Stimulated activated CD8-positive, alpha-beta memory T cell treated with anti-CD3 and anti-CD28 coated beads, Interleukin-7, amount 100 ng/mL, for 1 hour (primary cell): ENCODE results near the gene DHX30.
"Not testable (repeated sequence)": the region's sequence is repeated elsewhere in the genome, so short reads cannot be mapped to it uniquely, and the experiment has no call there.

ENCODE experiments used
- DNase-seq, 2 donors: peaks; one replicate each; pipeline ENCODE4 v3.0.0-alpha.2; 2020; ENCODE audit warnings: low read depth in 2 of 2

DHX30 gene, protein sequence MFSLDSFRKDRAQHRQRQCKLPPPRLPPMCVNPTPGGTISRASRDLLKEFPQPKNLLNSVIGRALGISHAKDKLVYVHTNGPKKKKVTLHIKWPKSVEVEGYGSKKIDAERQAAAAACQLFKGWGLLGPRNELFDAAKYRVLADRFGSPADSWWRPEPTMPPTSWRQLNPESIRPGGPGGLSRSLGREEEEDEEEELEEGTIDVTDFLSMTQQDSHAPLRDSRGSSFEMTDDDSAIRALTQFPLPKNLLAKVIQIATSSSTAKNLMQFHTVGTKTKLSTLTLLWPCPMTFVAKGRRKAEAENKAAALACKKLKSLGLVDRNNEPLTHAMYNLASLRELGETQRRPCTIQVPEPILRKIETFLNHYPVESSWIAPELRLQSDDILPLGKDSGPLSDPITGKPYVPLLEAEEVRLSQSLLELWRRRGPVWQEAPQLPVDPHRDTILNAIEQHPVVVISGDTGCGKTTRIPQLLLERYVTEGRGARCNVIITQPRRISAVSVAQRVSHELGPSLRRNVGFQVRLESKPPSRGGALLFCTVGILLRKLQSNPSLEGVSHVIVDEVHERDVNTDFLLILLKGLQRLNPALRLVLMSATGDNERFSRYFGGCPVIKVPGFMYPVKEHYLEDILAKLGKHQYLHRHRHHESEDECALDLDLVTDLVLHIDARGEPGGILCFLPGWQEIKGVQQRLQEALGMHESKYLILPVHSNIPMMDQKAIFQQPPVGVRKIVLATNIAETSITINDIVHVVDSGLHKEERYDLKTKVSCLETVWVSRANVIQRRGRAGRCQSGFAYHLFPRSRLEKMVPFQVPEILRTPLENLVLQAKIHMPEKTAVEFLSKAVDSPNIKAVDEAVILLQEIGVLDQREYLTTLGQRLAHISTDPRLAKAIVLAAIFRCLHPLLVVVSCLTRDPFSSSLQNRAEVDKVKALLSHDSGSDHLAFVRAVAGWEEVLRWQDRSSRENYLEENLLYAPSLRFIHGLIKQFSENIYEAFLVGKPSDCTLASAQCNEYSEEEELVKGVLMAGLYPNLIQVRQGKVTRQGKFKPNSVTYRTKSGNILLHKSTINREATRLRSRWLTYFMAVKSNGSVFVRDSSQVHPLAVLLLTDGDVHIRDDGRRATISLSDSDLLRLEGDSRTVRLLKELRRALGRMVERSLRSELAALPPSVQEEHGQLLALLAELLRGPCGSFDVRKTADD

DNA sequence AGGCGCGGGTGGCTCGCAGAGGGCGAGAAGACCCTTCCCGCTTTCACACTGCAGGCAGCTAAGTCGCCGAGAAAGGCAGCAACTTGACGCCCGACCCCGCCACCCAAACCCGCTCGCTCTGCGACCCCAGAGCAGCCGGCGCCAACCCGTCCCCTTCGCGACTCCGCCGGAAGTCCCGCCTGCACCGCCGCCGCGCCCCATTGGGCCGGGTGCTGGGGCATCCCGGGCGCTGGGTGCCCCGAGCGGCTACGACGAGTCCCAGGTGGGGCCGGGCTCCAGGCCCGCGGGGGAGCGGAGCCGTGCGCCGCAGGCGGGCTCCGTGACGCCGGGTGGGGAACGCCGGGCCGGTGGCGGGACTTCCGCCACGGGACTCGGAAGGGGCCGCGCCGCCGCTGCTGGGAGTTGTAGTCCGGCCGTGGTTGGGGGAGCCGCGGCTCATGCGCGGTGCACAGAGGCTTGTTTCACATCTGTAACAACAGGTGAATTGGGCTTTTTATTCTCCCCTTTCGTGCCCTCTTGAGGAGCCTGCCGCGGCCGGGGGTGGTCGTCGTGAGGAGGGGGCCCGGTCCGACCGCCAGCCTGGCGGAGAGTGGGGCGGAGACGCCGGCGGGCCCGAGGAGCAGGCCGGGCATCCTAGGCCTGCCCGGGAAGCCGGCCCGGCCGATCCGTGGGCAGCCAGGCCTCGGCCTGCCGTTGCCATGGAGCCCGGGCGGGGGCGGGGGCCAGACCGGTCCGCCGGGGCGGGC, at the start of gene DHX30:
Gene DHX30 (plus strand): TSS at position 405 of the 746 bp plus-strand sequence. CDS start 7,546 bp downstream, outside the sequence.
- DNase-seq: peak; percentile 63 to 71

DNA sequence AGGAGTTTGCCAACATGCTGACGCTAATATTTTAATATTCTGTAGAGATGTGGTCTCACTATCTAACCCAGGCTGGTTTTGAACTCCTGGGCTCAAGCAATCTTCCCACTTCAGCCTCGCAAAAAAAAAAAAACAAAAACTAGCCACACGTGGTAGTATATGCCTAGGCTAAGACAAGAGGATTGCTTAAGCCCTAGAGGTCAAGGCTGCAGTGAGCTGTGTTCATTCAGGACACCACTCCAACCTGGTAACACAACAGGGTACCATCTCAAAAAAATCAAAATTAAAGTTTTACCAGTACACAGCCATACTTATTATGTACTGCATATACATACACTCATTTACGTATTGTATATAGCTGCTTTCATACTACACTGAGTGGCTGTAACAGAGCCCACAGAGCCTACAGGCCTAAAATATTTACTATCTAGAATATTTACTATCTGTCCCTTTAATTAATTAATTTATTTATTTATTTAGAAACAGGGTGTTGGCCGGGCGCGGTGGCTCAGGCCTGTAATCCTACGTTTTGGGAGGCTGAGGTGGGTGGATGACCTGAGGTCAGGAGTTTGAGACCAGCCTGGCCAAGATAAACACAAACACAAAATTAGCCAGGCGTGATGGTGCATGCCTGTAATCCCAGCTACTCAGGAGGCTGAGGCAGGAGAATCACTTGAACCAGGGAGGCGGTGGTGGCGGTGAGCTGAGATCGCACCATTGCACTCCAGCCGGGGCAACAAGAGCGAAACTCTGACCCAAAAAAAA, 44.5 kb upstream of the DHX30 start:
- DNase-seq: no peak

DNA sequence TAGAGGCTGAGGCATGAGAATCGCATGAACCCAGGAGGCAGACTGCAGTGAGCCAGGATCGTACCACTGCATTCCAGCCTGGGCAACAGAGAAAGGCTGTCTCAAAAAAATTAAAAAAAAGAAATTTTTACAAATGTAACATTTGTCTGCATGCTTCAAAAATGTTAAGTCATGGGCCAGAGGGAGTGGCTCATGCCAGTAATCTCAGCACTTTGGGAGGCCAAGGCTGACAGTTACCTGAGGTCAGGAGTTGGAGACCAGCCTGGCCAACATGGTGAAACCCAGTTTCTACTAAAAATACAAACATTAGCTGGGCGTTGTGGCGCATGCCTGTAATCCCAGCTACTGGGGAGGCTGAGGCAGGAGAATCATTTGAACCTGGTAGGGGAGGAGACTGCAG, 42.7 kb upstream of the DHX30 start:
- DNase-seq: not testable (repeated sequence)

DNA sequence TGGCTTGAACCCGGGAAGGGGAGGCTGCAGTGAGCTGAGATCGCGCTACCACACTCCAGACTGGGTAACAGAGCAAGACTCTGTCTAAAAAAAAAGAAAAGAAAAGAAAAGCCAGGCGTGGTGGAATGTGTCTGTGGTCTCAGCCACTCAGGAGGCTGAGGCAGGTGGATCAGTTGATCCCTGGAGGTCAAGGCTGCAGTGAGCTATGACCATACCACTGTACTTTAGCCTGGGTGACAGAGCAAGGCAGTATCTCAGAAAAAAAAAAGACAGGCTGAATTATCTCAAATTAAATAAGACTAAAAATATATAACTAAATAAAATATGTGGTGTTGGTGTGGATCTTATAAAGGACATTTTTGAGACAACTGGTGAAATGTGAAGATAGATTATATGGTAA, 41.9 kb upstream of the DHX30 start:
- no peak for DNase-seq

DNA sequence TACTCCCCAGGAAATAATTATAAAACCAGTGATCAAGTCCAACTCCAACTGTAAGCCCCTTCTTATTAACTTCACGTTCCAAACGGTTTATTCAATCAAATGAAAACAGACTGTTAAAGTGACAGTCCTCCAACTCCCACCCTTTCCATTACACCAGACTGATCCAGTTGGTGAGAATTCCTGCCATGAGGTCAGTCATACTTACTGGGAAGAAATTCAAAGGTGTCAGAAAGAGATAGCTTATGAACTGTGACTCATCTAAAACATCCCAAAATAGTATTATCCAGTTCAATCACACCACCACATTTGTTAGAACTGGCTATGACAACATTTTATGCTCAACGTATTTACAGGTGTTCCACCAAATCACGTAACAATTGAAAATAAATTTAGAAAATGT, 40.7 kb upstream of the DHX30 start:
- DNase-seq: no peak

DNA sequence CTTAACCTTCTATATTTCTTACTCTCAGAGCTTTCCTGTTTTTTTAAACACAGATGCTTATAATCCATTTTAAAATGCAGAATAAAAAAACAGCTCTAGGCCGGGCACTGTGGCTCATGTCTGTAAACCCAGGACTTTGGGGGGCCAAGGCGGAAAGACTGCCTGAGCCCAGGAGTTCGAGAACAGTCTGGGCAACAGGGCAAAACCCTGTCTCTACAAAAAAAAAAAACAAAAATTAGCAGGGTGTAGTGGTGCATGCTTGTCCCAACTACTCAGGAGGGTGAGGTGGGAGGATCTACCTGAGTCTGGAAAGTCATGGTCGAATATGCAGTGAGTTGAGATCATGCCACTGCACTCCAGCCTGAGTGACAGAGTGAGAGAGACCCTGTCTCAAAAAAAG, 36.8 kb upstream of the DHX30 start:
- no peak for DNase-seq

DNA sequence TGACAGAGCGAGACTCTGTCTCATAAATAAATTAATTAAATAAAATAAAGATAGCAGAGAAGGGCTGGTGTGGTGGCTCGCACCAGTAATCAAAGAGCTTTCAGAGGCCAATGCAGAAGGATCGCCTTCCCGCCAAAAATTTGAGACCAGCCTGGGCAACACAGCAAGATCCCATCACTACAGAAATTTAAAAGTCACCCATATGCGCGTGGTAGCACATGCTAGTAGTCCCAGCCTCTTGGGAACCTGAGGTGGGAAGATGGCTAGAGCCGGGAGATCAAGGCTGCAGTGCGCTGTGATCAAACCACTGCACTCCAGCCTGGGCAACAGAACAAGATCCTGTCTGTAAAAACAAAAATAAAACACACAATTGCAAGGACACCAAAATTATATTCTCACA, 30.9 kb upstream of the DHX30 start:
- no peak for DNase-seq

DNA sequence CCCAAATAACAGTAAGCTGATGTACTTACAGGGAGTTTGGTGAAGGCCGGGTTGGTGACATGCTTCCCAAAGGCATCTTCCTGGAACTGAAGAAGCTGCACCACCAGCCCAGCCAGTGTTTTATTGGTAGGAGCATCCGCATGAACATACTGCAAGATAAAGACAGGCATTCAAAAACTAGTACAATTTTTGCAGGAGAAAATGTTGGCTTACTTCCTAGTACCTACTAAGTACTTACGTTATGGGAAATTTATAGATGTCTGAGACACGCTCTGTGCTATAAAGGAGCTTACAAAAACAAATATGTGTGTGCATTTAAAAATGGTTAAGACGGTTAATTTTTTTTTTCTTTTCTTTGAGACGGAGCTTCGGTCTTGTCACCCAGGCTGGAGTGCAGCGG, 30.1 kb upstream of the DHX30 start:
- no peak for DNase-seq

DNA sequence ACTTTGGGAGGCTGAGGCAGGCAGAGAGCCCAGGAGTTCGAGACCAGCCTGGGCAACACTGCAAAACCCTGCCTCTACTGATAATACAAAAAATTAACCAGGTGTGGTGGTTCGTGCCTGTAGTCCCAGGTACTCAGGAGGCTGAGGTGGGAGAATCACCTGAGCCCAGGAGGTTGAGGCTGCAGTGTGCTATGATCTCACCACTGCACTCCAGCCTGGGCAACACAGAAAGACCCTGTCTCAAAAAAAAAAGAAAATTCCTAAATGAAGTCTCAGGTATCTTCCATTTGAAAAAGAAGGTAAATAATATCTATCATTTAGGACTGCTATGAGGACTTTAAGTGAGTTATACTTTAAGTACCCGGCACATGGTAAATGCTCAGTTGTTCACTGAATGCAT, 24.2 kb upstream of the DHX30 start:
- DNase-seq: no peak

DNA sequence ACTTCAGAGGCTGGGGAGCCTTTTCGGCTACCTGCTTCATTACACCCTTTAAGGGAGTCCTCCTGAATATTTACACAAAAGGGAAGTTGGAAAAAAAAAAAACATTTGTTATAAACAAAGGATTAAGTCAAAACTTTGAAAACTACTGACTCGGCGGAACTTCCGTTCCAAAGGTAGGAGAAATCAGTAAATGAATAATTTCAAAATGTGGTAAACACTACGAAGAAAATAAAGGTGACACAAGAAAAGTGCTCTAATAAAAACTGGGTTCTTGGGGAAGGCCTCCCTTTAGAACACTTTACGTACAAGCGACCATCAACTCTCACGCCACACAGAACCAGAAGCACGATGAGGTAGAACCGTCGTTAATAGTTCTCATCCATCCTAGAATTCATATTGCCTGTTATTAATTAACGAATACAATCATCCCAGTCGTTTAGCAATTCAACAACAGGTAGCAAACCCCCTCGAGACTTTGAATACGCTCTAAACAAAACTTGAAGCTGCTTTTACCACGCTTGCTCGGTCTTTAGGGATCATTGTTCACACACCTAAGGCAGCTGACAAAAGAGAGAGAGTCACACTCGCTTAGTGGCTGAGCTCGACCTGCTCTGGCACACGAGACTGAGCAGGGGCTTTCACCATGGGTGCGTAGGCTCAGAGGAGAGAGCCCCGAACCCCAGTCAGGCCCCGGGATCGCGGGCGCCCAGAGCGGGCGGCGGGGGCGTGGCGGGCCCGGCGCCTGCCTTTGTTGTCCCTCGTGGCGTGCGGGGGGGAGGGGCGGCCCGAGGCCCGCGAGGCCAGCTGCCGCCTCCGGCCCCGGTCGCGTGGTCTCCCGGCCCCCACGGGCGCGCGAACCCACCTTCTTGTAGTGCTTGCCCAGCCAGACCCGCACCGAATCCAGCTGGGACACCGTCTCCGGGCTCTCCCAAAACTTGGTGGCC, 21.9 kb upstream of the DHX30 start:
- peak; percentile 24 to 38 for DNase-seq

DNA sequence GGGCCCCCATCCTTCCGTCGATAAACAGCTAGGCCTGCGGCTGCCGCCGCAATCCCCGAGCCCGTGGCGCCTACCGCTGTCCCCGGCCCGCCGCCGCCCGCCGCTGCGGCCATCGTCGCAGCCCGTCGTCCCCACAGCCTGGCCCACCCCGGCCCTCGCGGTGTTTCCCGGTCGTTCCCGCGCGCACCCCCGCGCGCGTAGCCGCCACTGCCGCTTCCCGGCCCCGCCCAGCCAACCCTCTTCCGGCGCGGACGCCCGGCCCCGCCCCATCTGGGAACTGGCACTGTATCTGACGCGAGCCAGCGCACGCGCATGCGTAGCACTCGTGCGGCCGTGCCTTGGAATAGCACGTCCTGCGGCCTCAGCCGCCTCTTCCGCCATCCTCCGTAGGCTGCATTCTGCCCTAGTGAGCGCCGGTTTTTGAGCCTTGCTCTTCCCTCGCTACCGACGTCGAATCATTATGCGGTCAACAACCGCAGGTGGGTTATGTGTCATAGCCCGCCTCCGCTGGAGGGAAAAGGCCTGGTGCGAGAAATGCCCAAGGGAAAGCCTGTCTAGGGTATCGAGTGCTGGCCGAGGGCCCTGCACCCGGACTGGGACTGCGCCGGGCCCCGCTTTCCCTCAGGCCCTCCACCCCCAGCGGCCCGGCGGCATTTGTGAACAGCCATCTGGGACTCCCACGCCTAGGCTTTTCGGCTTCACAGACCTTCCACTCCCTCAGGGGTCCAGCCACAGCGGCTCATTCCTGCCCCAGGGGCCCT, 21.1 kb upstream of the DHX30 start, which contains the start of gene SMARCC1:
Gene SMARCC1 (minus strand): TSS at position 209 of the 761 bp plus-strand sequence. CDS start 96 bp downstream, at position 113.
- DNase-seq: peak; percentile 94

DNA sequence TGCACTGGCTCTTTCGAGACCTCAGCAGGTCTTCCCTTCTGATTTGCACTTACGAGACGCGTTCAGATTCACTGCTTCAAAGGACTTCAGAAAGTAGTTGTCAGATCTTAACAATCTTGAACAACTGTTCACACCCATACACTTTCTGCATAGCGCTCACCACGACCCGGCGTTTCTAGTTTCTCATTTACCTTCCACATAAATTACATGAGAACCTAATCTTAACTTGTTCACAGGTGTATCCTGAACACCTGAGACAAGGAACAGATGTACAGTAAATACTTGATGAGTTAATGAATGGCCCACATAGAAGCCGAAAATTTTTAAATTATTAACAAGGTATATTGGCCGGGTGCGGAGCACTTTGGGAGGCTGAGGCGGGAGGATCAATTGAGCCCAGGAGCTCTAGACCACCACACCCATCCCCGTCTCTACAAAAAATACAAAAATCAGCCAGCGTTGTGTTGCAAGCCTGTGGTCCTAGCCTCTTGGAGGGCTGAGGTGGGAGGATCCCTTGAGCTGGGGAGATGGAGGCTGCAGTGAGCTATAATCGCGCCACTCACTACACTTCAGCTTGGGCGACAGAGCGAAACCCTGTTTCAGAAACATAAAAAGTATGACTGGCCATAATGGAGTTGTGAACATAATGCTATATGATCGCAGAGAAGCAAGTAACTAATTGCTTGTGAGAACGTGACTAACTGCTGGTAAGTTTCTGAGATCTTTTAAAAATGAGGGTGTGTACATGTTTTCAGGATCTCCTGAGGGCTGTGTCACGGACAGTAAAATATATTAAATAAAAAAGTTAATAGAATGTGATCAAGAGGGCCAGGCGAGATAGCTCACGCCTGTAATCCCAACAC, 20.3 kb upstream of the DHX30 start:
- no peak for DNase-seq

DNA sequence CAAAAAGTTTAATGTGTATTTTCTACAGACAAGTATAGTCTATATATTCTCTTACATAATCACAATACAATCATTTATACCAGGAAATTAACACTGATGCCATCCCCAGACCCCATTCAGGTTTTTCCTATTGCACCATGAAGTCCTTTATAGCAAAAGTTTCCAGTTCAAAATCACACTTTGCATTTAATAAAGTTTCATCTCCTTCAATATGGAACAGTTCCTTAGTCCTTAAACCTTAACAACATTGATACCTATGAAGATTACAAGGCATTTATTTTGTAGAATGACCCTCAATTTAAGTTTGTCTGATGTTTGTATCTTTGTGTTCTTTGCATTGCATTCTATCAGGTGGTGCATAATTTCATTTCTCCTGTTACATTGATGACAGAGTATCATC, 19.3 kb upstream of the DHX30 start:
- DNase-seq: no peak

DNA sequence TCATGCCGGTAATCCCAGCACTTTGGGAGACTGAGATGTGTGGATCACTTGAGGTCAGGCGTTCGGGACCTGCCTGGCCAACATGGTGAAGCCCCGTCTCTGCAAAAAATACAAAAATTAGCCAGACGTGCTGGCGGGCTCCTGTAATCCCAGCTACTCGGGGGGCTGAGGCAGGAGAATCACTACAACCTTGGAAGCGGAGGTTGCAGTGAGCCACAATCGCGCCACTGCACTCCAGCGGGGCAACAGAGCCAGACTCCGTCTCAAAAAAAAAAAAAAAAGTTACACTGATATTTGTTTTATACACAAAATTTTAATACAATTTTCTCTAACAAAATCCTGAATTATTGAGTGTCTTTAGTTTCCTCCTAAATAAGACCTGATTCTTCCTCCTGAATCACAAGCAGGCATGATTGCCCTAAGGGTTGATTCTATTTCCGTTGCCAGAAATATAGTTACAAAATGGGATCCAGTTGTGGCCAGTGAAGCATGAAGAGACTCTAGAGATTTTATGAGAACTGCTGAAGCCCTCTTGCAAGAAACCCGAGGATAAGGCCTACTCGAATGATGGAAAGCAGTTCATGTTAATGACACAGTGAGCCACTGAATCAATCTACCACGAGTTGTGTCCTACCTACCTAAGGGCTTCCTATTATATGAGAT, 11.6 kb upstream of the DHX30 start:
- DNase-seq: no peak

DNA sequence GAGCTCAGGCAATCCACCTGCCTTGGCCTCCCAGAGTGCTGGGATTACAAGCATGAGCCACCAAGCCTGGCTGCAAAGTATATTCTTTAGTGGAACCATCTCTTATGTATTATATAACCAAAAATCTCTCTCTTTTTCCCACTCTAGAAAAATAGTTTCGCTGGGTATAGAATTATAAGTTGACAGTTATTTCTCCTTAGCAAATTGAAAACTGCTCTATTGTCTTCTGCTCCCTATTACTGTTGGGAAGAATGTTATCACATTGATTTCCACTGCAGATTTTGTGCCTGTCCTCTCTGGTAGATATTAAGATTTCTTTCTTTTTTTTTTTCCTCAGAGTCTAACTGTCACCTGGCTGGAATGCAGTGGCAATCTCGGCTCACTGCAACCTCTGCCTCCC, 10.2 kb upstream of the DHX30 start:
- DNase-seq: no peak

DNA sequence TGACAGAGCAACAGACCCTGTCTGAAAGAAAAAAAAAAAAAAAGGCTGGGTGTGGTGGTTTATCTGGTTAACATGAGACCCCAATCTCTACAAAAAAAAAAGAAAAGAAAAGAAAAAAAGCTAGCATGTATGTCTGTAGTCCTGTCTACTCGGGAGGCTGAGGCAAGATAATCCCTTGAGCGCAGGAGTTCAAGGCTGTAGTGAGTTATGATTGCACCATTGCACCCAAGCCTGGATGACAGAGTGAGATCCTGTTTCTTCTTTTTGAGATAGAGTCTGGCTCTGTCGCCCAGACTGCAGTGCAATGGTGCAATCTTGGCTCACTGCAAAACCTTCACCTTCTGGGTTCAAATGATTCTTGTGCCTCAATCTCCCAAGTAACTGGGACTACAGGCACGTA, 8.4 kb upstream of the DHX30 start:
- DNase-seq: no peak

DNA sequence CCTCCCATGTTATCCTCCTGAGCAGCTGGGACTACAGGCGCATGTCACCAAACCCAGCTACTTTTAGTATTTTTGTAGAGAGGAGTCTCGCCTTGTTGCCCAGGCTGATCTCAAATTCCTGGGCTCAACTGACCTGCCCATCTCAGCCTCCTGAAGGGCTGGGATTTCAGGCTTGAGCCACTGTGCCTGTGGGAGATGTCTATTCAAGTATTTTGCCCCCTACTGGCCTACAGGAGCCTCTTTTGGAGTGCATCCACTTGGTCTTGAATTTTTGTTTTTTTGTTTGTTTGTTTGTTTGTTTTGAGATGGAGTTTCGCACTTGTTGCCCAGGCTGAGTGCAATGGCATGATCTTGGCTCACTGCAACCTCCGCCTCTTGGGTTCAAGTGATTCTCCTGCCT, 3.2 kb upstream of the DHX30 start:
- no peak for DNase-seq
